Activated B cell treated with CpG ODN at 0.5 μM for 24 hours (primary cell): ENCODE data around the gene CTNNA1. TPM values are rescaled to one million over a fixed set of nuclear protein-coding genes. Genes with fewer than 3 reads are reported as not detected.

Source experiments
- ATAC-seq: fragments of 200-7000 bp; cut with Tn5 transposase; one replicate; pipeline ENCODE4 v1.10.0; 2021; ENCODE audit warnings: low read depth, mild to moderate bottlenecking, moderate library complexity
- CTCF ChIA-PET: fragments of 350-600 bp; sonication (Branson Sonifier 250); formaldehyde crosslinking; loops from one replicate; lab custom pipeline; 2021; ENCODE audit warnings: antibody characterized with exemption; lab: Charles Lee
- POLR2A ChIA-PET: fragments of 350-600 bp; sonication (Branson Sonifier 250); formaldehyde crosslinking; loops from one replicate; lab custom pipeline; 2021; ENCODE audit warnings: antibody characterized with exemption; lab: Charles Lee
- DNase-seq: peaks from one replicate; pipeline ENCODE4 v3.0.0; 2022
- H3K27ac Mint-ChIP-seq: one replicate; pipeline ENCODE4 v1.8.0; 2020; ENCODE audit warnings: mixed read lengths
- H3K27me3 Mint-ChIP-seq: one replicate; pipeline ENCODE4 v1.8.0; 2021; ENCODE audit warnings: mixed read lengths
- H3K36me3 Mint-ChIP-seq: one replicate; pipeline ENCODE4 v1.8.0; 2021; ENCODE audit warnings: low read depth, mixed read lengths
- H3K4me1 Mint-ChIP-seq: one replicate; pipeline ENCODE4 v1.8.0; 2021; ENCODE audit warnings: mixed read lengths
- H3K4me3 Mint-ChIP-seq: one replicate; pipeline ENCODE4 v1.8.0; 2020; ENCODE audit warnings: mild to moderate bottlenecking, mixed read lengths
- H3K9me3 Mint-ChIP-seq: one replicate; pipeline ENCODE4 v1.8.0; 2020; ENCODE audit warnings: mixed read lengths
- intact Hi-C: fragments of 100-400 bp; cut with micrococcal nuclease; formaldehyde crosslinking; loops from one replicate; pipeline ENCODE4 v1.15.1; 2024
- total RNA-seq: library from RNA; stranded (reverse); gene quantifications from 2 replicates; pipeline ENCODE4 v1.2.3, GENCODE V29; 2022
- TF ChIP-seq, protein P1 (sequence below): fragments of 200-600 bp; IDR thresholded peaks from one replicate; pipeline ENCODE4 v1.8.0; 2022; ENCODE audit warnings: antibody characterized with exemption, mild to moderate bottlenecking

Gene CTNNA1
- total RNA-seq, 1 donor from 2014 or later, result 76.0 TPM

DNA sequence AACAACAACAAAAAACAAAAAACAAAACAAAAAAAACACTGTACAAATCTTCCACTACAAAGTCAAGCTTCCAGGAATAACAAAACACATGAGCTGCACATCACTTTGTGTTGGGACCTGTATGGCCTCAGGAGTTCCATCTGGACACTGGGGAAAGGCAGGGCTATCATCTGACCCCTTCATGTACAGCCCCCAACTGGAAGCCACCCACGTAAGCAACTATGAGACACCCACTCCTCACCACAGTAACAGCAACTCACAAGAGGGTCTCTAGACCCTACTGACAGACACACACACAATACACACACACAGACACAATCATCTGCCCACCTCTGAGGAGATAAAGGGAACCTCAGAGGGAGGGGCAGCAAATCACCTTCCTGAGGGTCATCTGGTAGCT lies 203.6 kb downstream of the CTNNA1 start:
- Mint-ChIP-seq H3K27ac (no peak overlapping the region), H3K4me1 (peaks cover 15% of the 10 kb centered on the region), H3K27me3 (no peaks in the 10 kb centered on the region), H3K9me3 (no peaks in the 10 kb centered on the region), H3K36me3 (no peaks in the 10 kb centered on the region), H3K4me3 (no peak overlapping the region)
- POLR2A ChIA-PET, result interaction anchor here (0.7 kb wide), 1 partner anchor 171 kb away, joined by 6 read pairs; no protein-coding TSS in a partner anchor
- intact Hi-C loops, result no loop called here
- no peak for ATAC-seq
- TF ChIP-seq, protein P1, sequence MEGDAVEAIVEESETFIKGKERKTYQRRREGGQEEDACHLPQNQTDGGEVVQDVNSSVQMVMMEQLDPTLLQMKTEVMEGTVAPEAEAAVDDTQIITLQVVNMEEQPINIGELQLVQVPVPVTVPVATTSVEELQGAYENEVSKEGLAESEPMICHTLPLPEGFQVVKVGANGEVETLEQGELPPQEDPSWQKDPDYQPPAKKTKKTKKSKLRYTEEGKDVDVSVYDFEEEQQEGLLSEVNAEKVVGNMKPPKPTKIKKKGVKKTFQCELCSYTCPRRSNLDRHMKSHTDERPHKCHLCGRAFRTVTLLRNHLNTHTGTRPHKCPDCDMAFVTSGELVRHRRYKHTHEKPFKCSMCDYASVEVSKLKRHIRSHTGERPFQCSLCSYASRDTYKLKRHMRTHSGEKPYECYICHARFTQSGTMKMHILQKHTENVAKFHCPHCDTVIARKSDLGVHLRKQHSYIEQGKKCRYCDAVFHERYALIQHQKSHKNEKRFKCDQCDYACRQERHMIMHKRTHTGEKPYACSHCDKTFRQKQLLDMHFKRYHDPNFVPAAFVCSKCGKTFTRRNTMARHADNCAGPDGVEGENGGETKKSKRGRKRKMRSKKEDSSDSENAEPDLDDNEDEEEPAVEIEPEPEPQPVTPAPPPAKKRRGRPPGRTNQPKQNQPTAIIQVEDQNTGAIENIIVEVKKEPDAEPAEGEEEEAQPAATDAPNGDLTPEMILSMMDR, result no peak
- DNase-seq, result no peak
- CTCF ChIA-PET, result no interaction called here

DNA sequence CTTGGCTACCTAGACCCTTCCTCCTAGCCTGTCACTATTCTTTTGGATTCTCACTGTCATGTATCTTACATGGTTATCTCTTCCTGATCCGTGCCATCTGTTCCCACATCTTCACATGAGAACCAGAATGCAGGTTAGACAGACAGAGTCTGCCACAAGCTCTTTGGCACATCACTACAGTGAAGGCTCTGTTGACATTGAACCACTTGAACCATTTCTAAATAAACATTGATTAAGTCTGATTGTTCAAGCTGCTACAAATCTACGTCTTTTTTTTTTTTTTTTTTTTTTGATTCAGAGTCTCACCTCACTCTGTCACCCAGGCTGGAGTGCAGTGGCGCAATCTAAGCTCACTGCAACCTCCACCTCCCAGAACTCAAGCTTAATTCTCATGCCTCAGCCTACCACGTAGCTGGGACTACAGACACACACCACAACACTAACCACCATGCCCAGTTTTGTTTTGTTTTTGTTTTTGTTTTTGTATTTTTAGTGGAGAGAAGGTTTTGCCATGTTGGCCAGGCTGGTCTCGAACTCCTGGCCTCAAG lies 207.0 kb downstream of the CTNNA1 start:
- Mint-ChIP-seq H3K4me1 (no peaks in the 10 kb centered on the region), H3K4me3 (no peak overlapping the region), H3K9me3 (no peaks in the 10 kb centered on the region), H3K36me3 (no peaks in the 10 kb centered on the region), H3K27me3 (no peaks in the 10 kb centered on the region), H3K27ac (no peak overlapping the region)
- TF ChIP-seq, protein P1, result no peak
- ChIA-PET POLR2A (interaction anchor here (0.6 kb wide), 1 partner anchor 244 kb away, joined by 3 read pairs; no protein-coding TSS in a partner anchor), CTCF (no interaction called here)
- intact Hi-C loops, result no loop called here
- ATAC-seq (no peak), DNase-seq (no peak)

GRCh38 chr5:138961221-138961620 lies 208.0 kb downstream of the CTNNA1 start:
- POLR2A ChIA-PET, result no interaction called here
- H3K4me1 Mint-ChIP-seq, result no peaks in the 10 kb centered on the region
- CTCF ChIA-PET, result no interaction called here
- H3K27me3 Mint-ChIP-seq, result no peaks in the 10 kb centered on the region
- H3K27ac Mint-ChIP-seq, result no peak overlapping the region
- intact Hi-C loops, result no loop called here
- H3K36me3 Mint-ChIP-seq, result no peaks in the 10 kb centered on the region
- no peak for DNase-seq
- ATAC-seq, result no peak
- H3K4me3 Mint-ChIP-seq, result no peak overlapping the region
- no peaks in the 10 kb centered on the region for H3K9me3 Mint-ChIP-seq
- TF ChIP-seq, protein P1, result no peak

DNA sequence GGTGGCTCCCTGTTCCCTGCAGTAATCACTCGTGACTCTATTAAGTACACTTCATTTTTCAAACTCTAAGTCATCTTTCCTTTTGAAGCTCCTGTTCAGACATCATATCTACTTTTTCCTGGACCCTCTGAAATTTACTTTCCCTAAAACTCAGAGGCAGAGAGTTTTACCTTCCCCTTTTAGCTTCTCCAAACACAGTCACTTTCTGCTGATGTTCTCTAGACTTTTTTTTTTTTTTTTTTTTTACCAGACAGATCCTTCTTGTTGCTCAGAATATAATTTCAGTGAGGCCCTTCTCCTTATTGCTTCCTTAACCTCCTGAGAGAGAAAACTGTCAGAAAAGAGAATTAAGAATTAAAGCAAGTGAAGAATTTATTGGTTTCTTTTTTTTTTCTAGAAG lies 208.5 kb downstream of the CTNNA1 start:
- no peaks in the 10 kb centered on the region for H3K36me3 Mint-ChIP-seq
- TF ChIP-seq, protein P1, result no peak
- H3K27ac Mint-ChIP-seq, result no peak overlapping the region
- CTCF ChIA-PET, result no interaction called here
- H3K27me3 Mint-ChIP-seq, result no peaks in the 10 kb centered on the region
- H3K4me3 Mint-ChIP-seq, result no peak overlapping the region
- DNase-seq, result no peak
- POLR2A ChIA-PET, result no interaction called here
- intact Hi-C loops, result no loop called here
- ATAC-seq, result no peak
- H3K9me3 Mint-ChIP-seq, result no peaks in the 10 kb centered on the region
- no peaks in the 10 kb centered on the region for H3K4me1 Mint-ChIP-seq

GRCh38 chr5:138962614-138963370 lies 209.6 kb downstream of the CTNNA1 start:
- intact Hi-C loops, result no loop called here
- no peak for ATAC-seq
- H3K36me3 Mint-ChIP-seq, result no peaks in the 10 kb centered on the region
- CTCF ChIA-PET, result no interaction called here
- no peak overlapping the region for H3K4me3 Mint-ChIP-seq
- no peak for DNase-seq
- POLR2A ChIA-PET, result interaction anchor here (1.0 kb wide), 1 partner anchor 9 kb away, joined by 3 read pairs; no protein-coding TSS in a partner anchor
- TF ChIP-seq, protein P1, result no peak
- no peaks in the 10 kb centered on the region for H3K27me3 Mint-ChIP-seq
- H3K4me1 Mint-ChIP-seq, result no peaks in the 10 kb centered on the region
- no peak overlapping the region for H3K27ac Mint-ChIP-seq
- H3K9me3 Mint-ChIP-seq, result no peaks in the 10 kb centered on the region
